Measurements from ENCODE around the gene HSD17B12.

GRCh38 chr11:43894546-43894945 lies 214.0 kb downstream of the HSD17B12 start:
- TF ChIP-seq CTCF (optimal IDR thresholded peaks at IDR 0.05 in 1 of 3, IDR thresholded peaks at IDR 0.05 in 1 of 3, conservative IDR thresholded peaks at IDR 0.05 in 1 of 3; ENCODE audit: extremely low read depth in 1 of 3, insufficient read depth in 2 of 3, low read length in 3 of 3): no peak
- TF ChIP-seq EZH2 (IDR thresholded peaks at IDR 0.05; ENCODE audit: low read length): no peak

All from keratinocyte (primary cell).